ENCODE measurements around the gene MAPK7. TPM values are rescaled to one million over a fixed set of nuclear protein-coding genes. Genes with fewer than 3 reads are reported as not detected.

Gene MAPK7
- polyA plus RNA-seq, 2 of the 4 experiments (the other 2 are of a cell fraction): 7.2 to 25.8 TPM

- TF ChIP-seq HOXB5 (CRISPR knock-in tag; IDR thresholded peaks at IDR 0.05) (no peak), BCL3 (IDR thresholded peaks at IDR 0.05) (no peak), EP300 (IDR thresholded peaks at IDR 0.05) (no peak), ZSCAN20 (CRISPR knock-in tag; IDR thresholded peaks at IDR 0.05) (no peak), ESRRA (IDR thresholded peaks at IDR 0.05; ENCODE audit: borderline replicate concordance, low read length) (no peak), BHLHE40 (IDR thresholded peaks at IDR 0.05; ENCODE audit: low read depth, low read length) (no peak), RARB (CRISPR knock-in tag; IDR thresholded peaks at IDR 0.05) (no peak)
These were observed 2.6 kb upstream of the MAPK7 start (continued) for GRCh38 chr17:19375732-19376131.

- 0% methylated on average over 2 of the region's 2 CpGs for WGBS (ENCODE audit: missing lambda C conversion rate)
- peak overlapping the region; percentile 90 to 91 for H3K27ac ChIP-seq
- H3K9me3 ChIP-seq: no peaks in the 10 kb centered on the region
- TF ChIP-seq NR3C1 (IDR thresholded peaks at IDR 0.05) (no peak), POLR2AphosphoS2 (conservative IDR thresholded peaks at IDR 0.05; ENCODE audit: low read length) (no peak), FOXS1 (CRISPR knock-in tag; IDR thresholded peaks at IDR 0.05) (no peak)
- POLR2A ChIA-PET: interaction anchor here (0.9 to 2.2 kb wide), 13 partner anchors 7 to 389 kb away, joined by 3 to 45 read pairs (median 7); partner anchors contain the start of genes B9D1 and MFAP4
- FAIRE-seq (no peak), DNase-seq (ENCODE audit: low read depth in 1 of 2, low spot score in 1 of 2) (no peak), ATAC-seq (no peak)
- H3K4me1 ChIP-seq: peaks cover 16% of the 10 kb centered on the region
- CTCF ChIA-PET: interaction anchor here (1.8 to 12.3 kb wide), 3 partner anchors 12 to 390 kb away, joined by 12 to 148 read pairs (median 59); partner anchors contain the start of gene B9D1
- peak overlapping the region; percentile 65 for H3K4me3 ChIP-seq
- peak overlapping the region; percentile 90 for H3K4me2 ChIP-seq
These were observed 1.5 kb upstream of the MAPK7 start for GRCh38 chr17:19376811-19377210.

GRCh38 chr17:19377602-19378415 is 489 bp upstream of the MAPK7 start:
- ChIA-PET CTCF (interaction anchor here (0.5 to 12.3 kb wide), 13 partner anchors 9 to 1694 kb away, joined by 3 to 148 read pairs (median 3); partner anchors contain the start of gene B9D1), POLR2A (interaction anchor here (0.6 to 2.2 kb wide), 29 partner anchors 8 to 490 kb away, joined by 3 to 45 read pairs (median 4); partner anchors contain the start of genes ALDH3A1, ALDH3A2, B9D1 and MFAP4)
- no peaks in the 10 kb centered on the region for H3K9me3 ChIP-seq
- DNase-seq (ENCODE audit: low read depth in 1 of 2, low spot score in 1 of 2) (peak; percentile 100), ATAC-seq (peak; percentile 90 to 95), FAIRE-seq (peak; percentile 97)
- peaks cover 16% of the 10 kb centered on the region for H3K4me1 ChIP-seq
- H3K4me3 ChIP-seq: peak overlapping the region; percentile 80
- peak overlapping the region; percentile 91 to 92 for H3K27ac ChIP-seq
- under 1% methylated on average over 44 of the region's 67 CpGs for WGBS (ENCODE audit: missing lambda C conversion rate)
- peak overlapping the region; percentile 90 for H3K4me2 ChIP-seq
- TF ChIP-seq TP53 (CRISPR knock-in tag; IDR thresholded peaks at IDR 0.05) (no peak), MYC (IDR thresholded peaks at IDR 0.05; ENCODE audit: borderline replicate concordance, low read length) (peak; percentile 60), CBX8 (IDR thresholded peaks at IDR 0.05) (no peak), REST (IDR thresholded peaks at IDR 0.05) (peak; percentile 65), CEBPB (IDR thresholded peaks at IDR 0.05) (no peak), NPAS2 (CRISPR knock-in tag; IDR thresholded peaks at IDR 0.05; ENCODE audit: borderline replicate concordance) (no peak), RFX5 (IDR thresholded peaks at IDR 0.05) (peak; percentile 49; the same call in 1 of the 2 replicates), EHF (CRISPR knock-in tag; IDR thresholded peaks at IDR 0.05) (no peak), HMGXB4 (CRISPR knock-in tag; IDR thresholded peaks at IDR 0.05; ENCODE audit: borderline replicate concordance) (no peak), HOXA7 (CRISPR knock-in tag; IDR thresholded peaks at IDR 0.05) (no peak), BHLHE40 (IDR thresholded peaks at IDR 0.05; ENCODE audit: low read depth, low read length) (no peak), E2F6 (IDR thresholded peaks at IDR 0.05; ENCODE audit: borderline replicate concordance, low read depth) (no peak; the same call in 1 of the 2 replicates), PHF8 (IDR thresholded peaks at IDR 0.05; ENCODE audit: borderline replicate concordance, low read depth) (peak; percentile 88; the same call in 1 of the 2 replicates), ESRRA (IDR thresholded peaks at IDR 0.05; ENCODE audit: borderline replicate concordance, low read length) (no peak), RAD21 (conservative IDR thresholded peaks at IDR 0.05 in 1 of 2, IDR thresholded peaks at IDR 0.05 in 1 of 2) (no peak), HOXB5 (CRISPR knock-in tag; IDR thresholded peaks at IDR 0.05) (peak; percentile 69; the same call in 1 of the 2 replicates), FOSB (CRISPR knock-in tag; IDR thresholded peaks at IDR 0.05) (no peak), KDM1A (IDR thresholded peaks at IDR 0.05; ENCODE audit: low read depth) (no peak), CHD4 (IDR thresholded peaks at IDR 0.05; ENCODE audit: borderline replicate concordance) (no peak)
